CD4-positive, alpha-beta T cell treated with Interleukin-15 for 4 hours (primary cell): ENCODE data around the gene IP6K2.
"Not testable (repeated sequence)": the region's sequence is repeated elsewhere in the genome, so short reads cannot be mapped to it uniquely, and the experiment has no call there.

Experiments used
- DNase-seq: peaks from one replicate; pipeline ENCODE4 v3.0.0-alpha.2; 2020; ENCODE audit warnings: low spot score

Gene IP6K2

GRCh38 chr3:48716982-48717746 lies at the start of gene IP6K2:
IP6K2 (minus strand) TSS chr3:48717221; CDS start chr3:48695291, 21,930 bp downstream.
- DNase-seq: peak; percentile 97

GRCh38 chr3:48765376-48765775 lies 48.4 kb upstream of the IP6K2 start:
- DNase-seq: peak; percentile 8

- no peak for DNase-seq
Measured at GRCh38 chr3:48762816-48763215, 45.8 kb upstream of the IP6K2 start.

GRCh38 chr3:48759991-48760540 lies 43.0 kb upstream of the IP6K2 start:
- not testable (repeated sequence) for DNase-seq

GRCh38 chr3:48759531-48759930 lies 42.5 kb upstream of the IP6K2 start:
- not testable (repeated sequence) for DNase-seq

GRCh38 chr3:48759071-48759470 lies 42.0 kb upstream of the IP6K2 start:
- no peak for DNase-seq

- DNase-seq: no peak
Measured at GRCh38 chr3:48756640-48757039, 39.6 kb upstream of the IP6K2 start.

GRCh38 chr3:48750856-48751255 lies 33.8 kb upstream of the IP6K2 start:
- no peak for DNase-seq

- DNase-seq: peak; percentile 1
Measured at GRCh38 chr3:48748754-48749153, 31.7 kb upstream of the IP6K2 start.

- no peak for DNase-seq
Measured at GRCh38 chr3:48747706-48748105, 30.7 kb upstream of the IP6K2 start.

- DNase-seq: no peak
Measured at GRCh38 chr3:48747015-48747615, 30.1 kb upstream of the IP6K2 start.

- DNase-seq: no peak
Measured at GRCh38 chr3:48743773-48744172, 26.8 kb upstream of the IP6K2 start.

- not testable (repeated sequence) for DNase-seq
Measured at GRCh38 chr3:48741226-48741625, 24.2 kb upstream of the IP6K2 start.

GRCh38 chr3:48739955-48740823 lies 23.2 kb upstream of the IP6K2 start:
- peak; percentile 36 for DNase-seq

GRCh38 chr3:48739617-48739954 lies 22.6 kb upstream of the IP6K2 start:
- no peak for DNase-seq

- no peak for DNase-seq
Measured at GRCh38 chr3:48738926-48739616, 22.1 kb upstream of the IP6K2 start.

GRCh38 chr3:48738144-48738536 lies 21.1 kb upstream of the IP6K2 start:
- DNase-seq: no peak

GRCh38 chr3:48735075-48735767 lies 18.2 kb upstream of the IP6K2 start:
- DNase-seq: not testable (repeated sequence)

- not testable (repeated sequence) for DNase-seq
Measured at GRCh38 chr3:48734541-48734940, 17.5 kb upstream of the IP6K2 start.

GRCh38 chr3:48733752-48734518 lies 16.9 kb upstream of the IP6K2 start:
- DNase-seq: not testable (repeated sequence)
